LHCN-M2 (cell line): ENCODE data around the gene MRPS18A. TPM values are rescaled to one million over a fixed set of nuclear protein-coding genes. Genes with fewer than 3 reads are reported as not detected.

Experiments
- DNase-seq: peaks from one replicate; pipeline ENCODE4 v3.0.0-alpha.2; 2012; ENCODE audit warnings: low read depth
- total RNA-seq: library from RNA; depleted of rRNA; stranded (reverse); fragments of >200 nt; gene quantifications from 2 replicates; pipeline ENCODE4 v1.2.3, GENCODE V29; 2014

MRPS18A gene
- total RNA-seq, 1 experiment from 2014 or later: 37.1 TPM

GRCh38 chr6:43698584-43699349 is 11.2 kb upstream of the MRPS18A start:
- peak; percentile 81 for DNase-seq

- DNase-seq: no peak
Observed at GRCh38 chr6:43697421-43697820, 9.8 kb upstream of the MRPS18A start.

DNA sequence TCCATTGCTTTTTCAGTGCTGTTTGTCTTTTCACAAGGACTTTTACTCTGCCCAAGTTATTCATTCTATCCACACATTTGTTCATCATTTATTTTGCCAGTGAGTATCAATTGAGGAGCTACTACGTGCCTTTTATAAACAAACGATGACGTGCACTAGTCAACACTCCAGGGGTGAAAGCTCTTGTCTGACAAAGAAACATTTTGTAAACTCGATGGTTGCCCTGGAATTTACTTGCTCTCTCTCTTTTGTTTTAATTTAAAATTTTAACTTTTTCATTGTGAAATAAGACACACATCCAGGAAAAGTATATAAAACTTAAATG is 8.3 kb upstream of the MRPS18A start:
- DNase-seq: no peak

GRCh38 chr6:43695215-43695966 is 7.8 kb upstream of the MRPS18A start:
- peak; percentile 61 for DNase-seq

DNA sequence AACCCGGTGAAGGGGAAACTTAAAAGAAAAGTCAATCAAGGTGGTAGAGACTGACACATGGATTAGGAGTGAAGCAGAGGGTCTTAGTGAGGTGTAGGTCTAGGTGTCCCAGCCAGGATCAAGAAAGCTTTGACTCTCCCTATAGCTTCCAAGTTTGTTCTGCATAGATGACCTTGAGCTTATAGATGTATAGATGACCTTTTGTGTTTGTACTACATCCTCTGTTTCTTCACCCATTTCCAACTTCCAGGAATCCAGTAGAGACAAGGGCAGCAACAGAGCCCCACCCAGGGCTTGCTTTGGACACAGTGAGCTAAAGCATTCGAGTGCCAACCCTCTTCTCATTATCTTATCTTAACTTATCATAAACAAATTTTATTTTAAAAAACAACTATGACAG is 1.8 kb upstream of the MRPS18A start:
- no peak for DNase-seq

DNA sequence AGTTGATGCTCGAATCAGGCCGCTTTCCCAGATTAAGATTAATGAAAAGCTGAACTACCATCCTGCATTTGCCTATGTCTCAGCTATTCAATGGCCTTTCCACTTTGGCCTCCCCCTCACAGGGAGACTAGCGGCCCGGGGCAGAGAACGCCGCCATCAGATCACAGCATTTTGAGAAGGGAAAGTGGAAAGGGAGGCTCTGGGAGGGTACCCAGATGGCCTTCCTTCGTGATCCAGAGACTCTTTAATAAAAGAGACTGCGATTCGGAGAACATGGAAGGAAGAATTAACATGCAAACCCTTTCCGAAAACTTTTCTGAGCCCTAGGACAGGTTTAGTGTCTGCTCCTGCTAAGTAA is 533 bp downstream of the MRPS18A start:
- no peak for DNase-seq

GRCh38 chr6:43683708-43684455 is 3.7 kb downstream of the MRPS18A start:
- DNase-seq: no peak

GRCh38 chr6:43682724-43683429 is 4.7 kb downstream of the MRPS18A start:
- DNase-seq: no peak

DNA sequence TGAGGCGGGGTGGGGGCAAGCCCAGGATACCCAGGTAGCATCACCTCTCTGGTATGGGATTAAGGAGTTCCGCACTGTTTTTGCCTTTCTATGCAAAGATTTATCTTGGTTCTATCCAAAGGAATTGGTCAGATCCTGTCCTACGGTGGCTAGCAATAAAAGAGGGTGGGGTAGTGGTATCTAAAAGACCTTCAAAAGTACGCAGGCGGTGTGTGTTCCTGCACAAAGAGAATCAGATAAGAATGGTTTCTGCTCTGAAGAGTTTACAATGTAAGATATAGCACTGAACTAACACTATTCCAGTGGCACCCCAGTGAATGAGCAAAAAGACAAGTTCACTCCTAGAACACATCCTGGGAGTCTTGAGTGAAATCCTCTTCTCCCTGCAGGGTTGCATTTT is 6.3 kb downstream of the MRPS18A start:
- DNase-seq: no peak

GRCh38 chr6:43680308-43681200 is 7.0 kb downstream of the MRPS18A start:
- no peak for DNase-seq

DNA sequence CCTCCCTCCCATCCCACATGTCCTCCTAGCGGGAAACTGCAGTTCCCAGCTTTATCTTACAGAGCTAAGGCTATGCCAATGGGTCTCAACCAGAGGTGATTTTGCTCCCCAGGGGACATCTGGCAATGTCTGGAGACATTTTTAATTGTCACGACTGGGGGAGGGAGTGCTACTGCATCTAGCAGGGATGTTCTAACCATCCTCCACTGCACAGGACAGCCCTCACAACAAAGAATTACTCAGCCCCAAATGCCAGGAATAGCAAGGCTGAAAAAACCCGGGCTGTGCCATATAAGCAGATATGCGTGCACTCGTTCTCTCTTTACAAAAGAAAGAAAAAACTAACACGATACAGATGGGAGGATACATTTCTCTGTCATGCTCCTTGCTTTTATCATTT is 8.5 kb downstream of the MRPS18A start:
- DNase-seq: no peak

GRCh38 chr6:43678341-43678740 is 9.2 kb downstream of the MRPS18A start:
- DNase-seq: no peak

DNA sequence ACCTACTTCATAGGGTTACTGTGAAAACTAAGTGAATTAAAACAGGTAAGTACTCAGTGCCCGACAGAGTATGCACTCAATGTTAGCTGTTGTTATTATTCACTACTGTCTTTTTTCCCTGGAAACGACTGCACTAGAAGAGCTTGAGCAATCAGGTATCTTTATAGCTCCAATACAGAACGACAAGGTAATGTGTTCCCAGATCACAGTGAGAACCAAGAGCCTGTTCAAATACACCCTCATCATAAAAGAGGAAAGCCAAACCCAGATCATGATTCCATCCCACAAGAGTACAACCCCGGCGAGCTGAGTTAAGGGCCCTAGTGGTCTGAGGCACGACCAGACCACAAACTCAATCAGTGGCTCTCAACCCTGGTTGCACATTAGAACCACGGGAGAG is 9.8 kb downstream of the MRPS18A start:
- no peak for DNase-seq

DNA sequence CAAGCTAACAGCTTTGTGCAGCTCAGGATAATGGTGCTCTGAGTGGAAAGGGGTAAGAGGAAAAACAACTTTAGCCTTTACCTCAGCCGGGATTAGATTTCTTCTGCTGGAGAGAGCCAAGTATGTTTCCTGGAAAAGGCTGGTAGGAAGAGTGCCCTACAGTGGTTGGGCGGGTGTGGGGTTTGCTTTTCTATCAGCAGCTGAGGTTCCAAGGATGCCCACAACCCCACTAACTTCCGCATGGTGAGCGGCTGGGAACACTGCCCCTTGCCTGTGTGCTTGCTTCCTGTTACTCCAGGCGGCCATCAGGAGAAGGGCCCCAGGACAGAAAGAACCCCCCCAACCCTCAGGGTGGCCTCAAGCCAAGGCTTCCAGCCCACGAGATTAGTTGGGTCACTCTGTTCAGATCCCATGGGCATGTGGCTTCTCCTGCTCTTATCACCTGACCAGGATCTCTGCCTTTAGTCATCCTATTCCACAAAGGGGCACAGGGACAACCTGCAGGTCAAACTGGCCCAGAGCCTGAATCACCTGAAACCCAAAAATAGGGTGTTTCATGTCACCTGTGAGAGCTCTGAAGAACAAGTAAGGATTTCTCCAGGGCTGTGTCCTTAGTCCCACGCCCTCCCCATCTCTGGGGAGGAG is 10.5 kb downstream of the MRPS18A start:
- no peak for DNase-seq

DNA sequence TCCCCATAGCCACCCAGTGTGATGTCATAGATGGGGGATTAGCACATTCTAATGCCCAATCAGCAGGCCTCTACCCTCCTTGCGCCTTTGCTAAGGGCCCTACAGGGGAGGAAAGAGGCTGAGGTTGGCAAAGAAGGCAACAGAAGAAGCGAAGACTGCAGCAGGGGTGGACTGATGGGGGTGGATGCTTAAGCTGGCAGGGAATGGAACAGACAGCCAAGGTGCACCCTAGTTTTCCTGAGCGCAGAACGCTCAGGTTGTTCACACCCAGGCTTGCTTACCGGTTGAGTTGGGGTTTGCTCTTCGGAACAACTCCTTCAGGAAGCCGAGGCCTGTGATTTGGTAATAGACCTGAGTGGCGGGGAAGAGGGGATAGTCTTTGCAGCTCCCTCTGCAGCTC is 12.7 kb downstream of the MRPS18A start:
- no peak for DNase-seq

DNA sequence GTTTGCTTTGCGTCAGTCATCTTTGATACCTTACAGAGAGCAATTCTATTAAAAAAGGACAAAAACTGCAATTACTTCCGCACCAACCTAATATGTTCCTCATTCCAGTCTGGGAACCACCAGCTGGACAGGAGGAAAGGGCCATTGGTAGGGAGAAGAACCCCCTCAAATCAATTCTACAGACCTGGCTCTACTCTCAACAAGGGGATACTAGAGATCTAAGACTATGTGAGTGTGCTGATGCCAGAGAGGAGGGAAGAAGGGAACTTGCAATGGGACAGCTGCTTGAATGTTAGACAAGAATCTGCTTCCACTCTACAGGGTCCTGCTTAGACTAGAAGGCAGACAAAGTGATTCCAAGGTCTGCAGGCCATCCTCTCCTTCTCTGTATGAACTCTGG is 13.3 kb downstream of the MRPS18A start:
- DNase-seq: no peak

DNA sequence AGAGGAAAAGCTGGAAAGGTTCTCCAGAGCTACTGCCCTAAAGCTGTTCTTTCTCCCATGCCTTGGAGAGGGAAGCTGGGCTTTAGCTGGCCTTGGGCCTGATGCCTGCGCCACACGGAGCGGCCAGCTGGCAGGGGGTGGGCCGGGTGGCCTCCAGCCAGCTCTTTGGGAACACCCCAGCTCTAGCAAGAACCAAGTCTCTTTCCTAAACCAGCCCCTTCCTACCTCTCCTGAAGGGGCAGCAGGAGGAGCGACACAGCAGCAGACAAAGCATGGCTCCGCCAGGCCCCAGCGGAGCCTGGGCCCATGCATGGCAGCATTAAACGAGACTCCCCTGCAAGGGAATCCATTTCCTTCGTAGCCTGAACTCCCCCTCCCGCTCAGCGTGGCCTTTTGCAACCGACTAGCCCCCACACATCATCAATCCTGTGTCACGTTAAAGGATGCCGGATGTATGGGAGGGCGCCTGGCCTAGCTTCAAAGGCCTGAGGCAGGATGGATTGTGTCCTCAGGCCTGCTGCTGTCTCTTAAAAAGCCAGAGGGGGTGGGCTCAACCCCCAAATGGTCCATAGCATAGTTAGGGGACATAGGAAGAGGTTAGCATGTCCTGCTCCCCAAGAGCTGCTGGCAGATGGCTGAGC is 14.0 kb downstream of the MRPS18A start:
- DNase-seq: no peak

DNA sequence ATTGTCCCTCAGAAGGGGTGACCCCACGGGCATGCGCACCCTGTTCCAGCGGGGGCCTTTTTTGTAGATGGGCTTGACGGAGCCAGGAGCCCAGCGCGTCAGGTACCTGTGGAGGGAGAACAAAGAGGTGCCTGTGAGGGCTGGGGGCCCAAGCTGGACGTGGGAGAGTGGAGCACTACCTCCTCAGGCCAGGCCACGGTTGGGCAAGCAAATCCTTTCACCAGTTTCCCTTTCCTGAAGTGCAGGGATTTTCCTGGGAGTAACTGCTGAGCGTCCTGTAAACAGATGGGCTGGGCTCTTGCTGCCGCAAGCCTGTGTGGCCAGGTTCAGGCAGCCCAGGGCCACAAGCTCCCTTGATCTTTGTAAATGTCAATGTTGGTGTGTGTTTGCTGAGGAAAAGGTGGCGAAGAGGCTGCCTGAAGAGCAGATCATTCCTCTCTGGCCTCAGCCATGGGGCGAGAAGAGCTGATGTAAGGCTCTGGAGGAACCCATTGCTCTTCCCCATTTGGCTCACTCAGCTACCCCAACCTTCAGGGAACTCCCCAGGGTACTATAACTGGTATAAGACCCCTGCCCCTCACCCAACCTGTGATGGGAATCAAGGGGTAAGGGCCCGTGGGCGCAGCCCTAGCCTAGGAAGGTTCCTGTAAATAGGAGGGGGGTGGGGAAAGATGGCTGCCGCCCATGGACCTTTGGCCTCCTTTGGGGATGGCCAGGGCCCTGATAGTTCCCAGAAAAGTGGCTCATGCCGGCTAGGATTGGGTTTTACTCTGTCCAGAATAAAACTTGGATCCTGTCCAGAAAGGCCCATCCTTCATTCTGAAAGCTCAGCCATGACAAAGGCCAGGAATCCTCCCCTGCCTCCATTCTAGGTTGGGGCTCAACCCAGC is 15.5 kb downstream of the MRPS18A start:
- no peak for DNase-seq
